Prostate gland (tissue), 2 donors: ENCODE measurements around the gene UBA5. TPM values are rescaled to one million over a fixed set of nuclear protein-coding genes. Genes with fewer than 3 reads are reported as not detected.

Experiments
- DNase-seq: peaks from one replicate; pipeline ENCODE4 v3.0.0-alpha.2; 2019; ENCODE audit warnings: low spot score
- H3K27ac ChIP-seq, 2 donors: fragments of 200-600 bp; sonication (generic); 2 replicates each; pipeline ENCODE4 v1.5.1; 2017 to 2019
- H3K27me3 ChIP-seq: fragments of 200-600 bp; sonication (generic); replicated peaks from 2 replicates; pipeline ENCODE4 v1.5.1; 2019; ENCODE audit not compliant: insufficient read depth
- H3K36me3 ChIP-seq, 2 donors: fragments of 200-600 bp; sonication (generic); 1 replicate in 1 of 2; 2 replicates in 1 of 2; pipeline versions ENCODE4 v1.5.1 to v1.8.1; 2017 to 2019
- H3K4me1 ChIP-seq: fragments of 200-600 bp; sonication (generic); replicated peaks from 2 replicates; pipeline ENCODE4 v1.5.1; 2019
- H3K4me3 ChIP-seq, 2 donors: fragments of 200-600 bp; sonication (generic); 2 replicates each; pipeline ENCODE4 v1.5.1; 2017 to 2019
- H3K9me3 ChIP-seq: fragments of 200-600 bp; sonication (generic); 2 replicates; pipeline ENCODE4 v1.5.1; 2017
- POLR2A ChIP-seq: fragments of 450-650 bp; IDR thresholded peaks from one replicate; pipeline ENCODE4 v1.6.1; 2016; ENCODE audit warnings: antibody characterized with exemption, mild to moderate bottlenecking
- POLR2AphosphoS5 ChIP-seq: sonication (generic); formaldehyde crosslinking; IDR thresholded peaks from one replicate; pipeline ENCODE4 v1.6.1; 2017; ENCODE audit warnings: antibody characterized with exemption
- WGBS: methylation state at CpG from one replicate; pipeline ENCODE4 v1.1.5; 2018; 5-methylcytosine and 5-hydroxymethylcytosine counted together
- intact Hi-C: fragments of 100-400 bp; cut with DNase I; formaldehyde crosslinking; loops from one replicate; pipeline ENCODE4 v1.14.2; 2022
- total RNA-seq, 2 donors: library from RNA; depleted of rRNA; stranded (reverse); fragments of >200 nt; gene quantifications; one replicate each; pipeline ENCODE4 v1.1.0, GENCODE V29; 2016
- TF ChIP-seq, protein P1 (sequence below), 4 experiments: fragments of 200-600 bp in 2 of 4; fragments of 450-650 bp in 2 of 4; sonication (generic) in 2 of 4; IDR thresholded peaks; 1 replicate in 3 of 4; 2 replicates in 1 of 4; pipeline ENCODE4 v1.5.1; 2016 to 2019; ENCODE audit warnings: antibody characterized with exemption in 4 of 4, mild to moderate bottlenecking in 2 of 4, moderate library complexity in 2 of 4

UBA5 gene
- total RNA-seq, 2 donors from 2014 or later = 37.5 to 48.4 TPM

DNA sequence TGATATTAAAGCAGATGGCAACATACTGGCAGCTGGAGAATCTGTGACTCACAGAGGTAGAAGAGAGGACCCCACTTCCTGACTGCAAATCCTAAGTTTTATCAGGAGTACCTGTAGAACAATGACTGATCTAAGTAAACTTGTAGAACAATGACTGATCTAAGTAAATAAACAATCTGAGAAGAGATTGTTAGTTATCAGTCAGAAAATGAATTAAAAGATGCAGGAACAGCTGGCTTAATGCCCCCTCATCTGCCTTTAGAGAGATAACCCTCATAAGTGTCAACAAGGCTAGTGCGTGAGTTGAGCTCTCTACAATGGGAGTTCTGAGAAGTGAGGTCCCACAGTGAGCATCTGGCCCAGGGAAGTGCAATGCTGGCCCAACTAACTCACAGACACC is 15.1 kb upstream of the UBA5 start:
- intact Hi-C loops = no loop called here
- Histone ChIP-seq H3K27ac (no peak overlapping the region), H3K4me3 (no peak overlapping the region), H3K27me3 (no peaks in the 10 kb centered on the region), H3K9me3 (no peaks in the 10 kb centered on the region), H3K4me1 (no peaks in the 10 kb centered on the region), H3K36me3 (no peaks in the 10 kb centered on the region)
- DNase-seq = no peak
- WGBS = 93% methylated on average over 1 of the region's 1 CpG
- TF ChIP-seq, protein P1, sequence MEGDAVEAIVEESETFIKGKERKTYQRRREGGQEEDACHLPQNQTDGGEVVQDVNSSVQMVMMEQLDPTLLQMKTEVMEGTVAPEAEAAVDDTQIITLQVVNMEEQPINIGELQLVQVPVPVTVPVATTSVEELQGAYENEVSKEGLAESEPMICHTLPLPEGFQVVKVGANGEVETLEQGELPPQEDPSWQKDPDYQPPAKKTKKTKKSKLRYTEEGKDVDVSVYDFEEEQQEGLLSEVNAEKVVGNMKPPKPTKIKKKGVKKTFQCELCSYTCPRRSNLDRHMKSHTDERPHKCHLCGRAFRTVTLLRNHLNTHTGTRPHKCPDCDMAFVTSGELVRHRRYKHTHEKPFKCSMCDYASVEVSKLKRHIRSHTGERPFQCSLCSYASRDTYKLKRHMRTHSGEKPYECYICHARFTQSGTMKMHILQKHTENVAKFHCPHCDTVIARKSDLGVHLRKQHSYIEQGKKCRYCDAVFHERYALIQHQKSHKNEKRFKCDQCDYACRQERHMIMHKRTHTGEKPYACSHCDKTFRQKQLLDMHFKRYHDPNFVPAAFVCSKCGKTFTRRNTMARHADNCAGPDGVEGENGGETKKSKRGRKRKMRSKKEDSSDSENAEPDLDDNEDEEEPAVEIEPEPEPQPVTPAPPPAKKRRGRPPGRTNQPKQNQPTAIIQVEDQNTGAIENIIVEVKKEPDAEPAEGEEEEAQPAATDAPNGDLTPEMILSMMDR (IDR thresholded peaks at IDR 0.05) = no peak
- TF ChIP-seq POLR2A = no peak
- TF ChIP-seq POLR2AphosphoS5 = no peak

DNA sequence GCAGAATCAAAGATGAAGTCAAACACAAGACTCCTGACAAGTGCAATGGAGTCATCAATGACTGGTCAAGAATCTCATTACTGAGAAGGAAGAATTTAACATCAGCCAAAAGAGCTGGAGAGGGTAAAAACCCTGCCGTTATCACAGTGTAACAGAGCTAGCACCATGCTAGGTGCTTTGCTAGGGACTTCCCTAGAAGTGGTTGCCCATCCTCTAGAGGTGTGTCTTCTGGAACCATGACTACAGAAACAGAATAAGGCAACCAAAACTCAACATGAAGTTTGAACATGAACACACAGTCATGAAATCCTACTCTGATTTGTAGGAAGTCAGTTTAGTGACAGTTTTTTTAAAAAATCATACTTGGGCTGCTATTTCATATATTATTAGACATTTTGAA is 10.0 kb upstream of the UBA5 start:
- H3K27me3 ChIP-seq = no peaks in the 10 kb centered on the region
- intact Hi-C loops = no loop called here
- no peak overlapping the region for H3K27ac ChIP-seq
- TF ChIP-seq POLR2A = no peak
- TF ChIP-seq, protein P1 (IDR thresholded peaks at IDR 0.05) = no peak
- no peak for TF ChIP-seq POLR2AphosphoS5
- H3K36me3 ChIP-seq = no peaks in the 10 kb centered on the region
- DNase-seq = no peak
- H3K4me1 ChIP-seq = peaks cover 9% of the 10 kb centered on the region
- no peaks in the 10 kb centered on the region for H3K9me3 ChIP-seq
- 100% methylated on average over 1 of the region's 1 CpG for WGBS
- no peak overlapping the region for H3K4me3 ChIP-seq

DNA sequence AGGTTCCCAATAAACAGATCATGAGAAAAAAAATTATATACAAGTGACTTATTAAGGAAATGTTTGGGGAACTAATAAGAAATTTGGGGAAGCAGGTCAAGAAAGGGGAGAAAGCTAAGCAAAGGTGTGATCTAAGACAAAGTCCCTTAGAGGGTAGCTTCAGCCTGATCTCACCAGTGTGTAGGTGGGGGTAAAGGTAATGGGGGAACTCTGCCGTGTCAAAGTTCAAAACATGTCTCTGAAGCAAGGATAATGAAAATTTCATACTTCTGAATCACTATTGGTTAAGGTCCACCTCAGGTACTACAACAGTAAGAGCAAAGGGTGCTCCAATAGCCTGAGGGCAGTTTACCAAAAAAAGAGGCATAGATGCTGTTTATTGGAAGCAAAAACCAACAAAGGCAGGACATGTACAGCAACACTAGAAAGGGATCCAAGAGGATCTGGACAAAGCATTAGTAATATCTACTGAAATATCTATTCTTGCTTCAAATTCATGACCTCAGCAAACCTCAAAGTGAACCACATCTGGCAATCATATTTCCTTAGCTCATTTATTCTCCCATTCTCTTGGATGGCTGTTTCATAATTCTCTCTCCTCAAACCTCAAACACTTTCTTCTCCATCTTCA is 7.4 kb upstream of the UBA5 start:
- Histone ChIP-seq H3K36me3 (no peaks in the 10 kb centered on the region), H3K4me3 (no peak overlapping the region), H3K27ac (no peak overlapping the region), H3K27me3 (no peaks in the 10 kb centered on the region), H3K9me3 (no peaks in the 10 kb centered on the region), H3K4me1 (peaks cover 12% of the 10 kb centered on the region)
- DNase-seq = no peak
- WGBS = 100% methylated on average over 1 of the region's 1 CpG
- intact Hi-C loops = no loop called here
- TF ChIP-seq POLR2A = no peak
- TF ChIP-seq POLR2AphosphoS5 = no peak
- TF ChIP-seq, protein P1 (IDR thresholded peaks at IDR 0.05) = no peak

DNA sequence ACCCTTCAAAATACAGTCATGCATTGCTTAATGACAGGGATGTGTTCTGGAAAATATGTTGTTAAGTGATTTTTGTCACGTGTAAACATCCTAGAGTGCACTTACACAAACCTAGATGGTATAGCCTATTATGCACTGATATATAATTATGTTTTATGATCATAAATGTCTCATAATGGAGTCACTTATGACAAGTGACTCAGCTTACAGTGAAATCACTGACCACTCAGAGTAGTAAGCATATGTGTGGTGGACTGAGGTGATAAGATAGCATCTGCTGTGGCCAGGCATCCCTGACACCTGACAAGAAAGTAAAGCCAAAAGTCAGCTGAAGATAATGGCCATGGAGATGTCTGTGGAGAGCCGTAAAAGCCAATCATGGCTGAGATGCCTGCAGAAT is 5.9 kb upstream of the UBA5 start:
- WGBS = 94% methylated on average over 2 of the region's 2 CpGs
- DNase-seq = no peak
- H3K9me3 ChIP-seq = no peaks in the 10 kb centered on the region

DNA sequence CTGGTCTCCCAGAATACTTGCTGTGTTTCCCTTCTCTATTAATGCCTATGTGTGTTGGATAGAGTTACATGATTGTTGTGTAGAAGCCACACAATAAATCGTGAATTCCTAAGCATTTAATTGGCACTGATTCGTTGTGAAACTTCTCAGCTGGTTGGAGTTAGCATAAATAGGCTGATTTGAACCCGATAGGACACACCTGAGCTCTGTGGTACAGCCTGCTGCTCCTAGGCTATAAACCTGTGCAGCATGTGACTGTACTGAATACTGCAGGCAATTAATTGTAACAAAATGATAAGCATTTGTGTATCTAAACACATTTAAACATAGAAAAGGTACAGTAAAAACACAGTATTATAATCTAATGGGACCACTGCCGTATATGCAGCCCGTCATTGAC is 5.4 kb upstream of the UBA5 start:
- intact Hi-C loops = no loop called here
- H3K27ac ChIP-seq = peak overlapping the region in 1 of 2 donors; percentile 17
- peaks cover 12% of the 10 kb centered on the region for H3K4me1 ChIP-seq
- TF ChIP-seq POLR2AphosphoS5 (no peak), POLR2A (no peak)
- no peaks in the 10 kb centered on the region for H3K36me3 ChIP-seq
- WGBS = 67% methylated on average over 5 of the region's 5 CpGs
- H3K27me3 ChIP-seq = no peaks in the 10 kb centered on the region
- H3K9me3 ChIP-seq = no peaks in the 10 kb centered on the region
- DNase-seq = no peak
- H3K4me3 ChIP-seq = no peak overlapping the region

More for the DNA sequence above, 5.9 kb upstream of the UBA5 start:
- peaks cover 12% of the 10 kb centered on the region for H3K4me1 ChIP-seq
- H3K36me3 ChIP-seq = no peaks in the 10 kb centered on the region
- no peak overlapping the region for H3K27ac ChIP-seq
- no peak overlapping the region for H3K4me3 ChIP-seq
- no peaks in the 10 kb centered on the region for H3K27me3 ChIP-seq
- TF ChIP-seq POLR2AphosphoS5 = no peak
- intact Hi-C loops = no loop called here

DNA sequence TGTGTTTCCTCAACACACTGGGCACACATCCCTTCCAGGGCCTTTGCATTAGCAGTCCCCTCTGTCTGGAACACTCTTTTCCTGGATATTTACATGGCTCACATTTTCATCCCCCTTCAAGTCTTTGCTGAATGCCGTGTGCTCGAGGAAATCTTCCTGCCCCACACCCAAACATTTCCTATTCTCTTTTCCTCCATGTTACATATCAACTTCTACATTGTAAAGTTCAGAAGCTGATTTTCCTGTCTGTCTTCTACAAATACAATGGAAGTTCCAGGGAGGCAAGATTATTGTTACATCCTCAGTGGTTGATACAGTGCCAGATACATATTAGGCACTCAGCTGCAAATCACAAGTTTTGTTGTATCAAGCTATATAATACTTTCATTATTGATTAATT is 4.7 kb upstream of the UBA5 start:
- Histone ChIP-seq H3K4me1 (peaks cover 12% of the 10 kb centered on the region), H3K27me3 (no peaks in the 10 kb centered on the region), H3K27ac (peak overlapping the region in 1 of 2 donors; percentile 17), H3K9me3 (no peaks in the 10 kb centered on the region), H3K36me3 (no peaks in the 10 kb centered on the region), H3K4me3 (no peak overlapping the region)
- intact Hi-C loops = no loop called here
- 59% methylated on average over 2 of the region's 2 CpGs for WGBS
- no peak for DNase-seq
- TF ChIP-seq POLR2AphosphoS5 = peak; percentile 31
- TF ChIP-seq, protein P1 (IDR thresholded peaks at IDR 0.05) = no peak
